HG02884 (cell line): ENCODE data around the gene NEDD4L.
"Not testable (repeated sequence)": the region's sequence is repeated elsewhere in the genome, so short reads cannot be mapped to it uniquely, and the experiment has no call there.

Experiments used
- ATAC-seq: cut with Tn5 transposase; IDR thresholded peaks from one replicate; pipeline ENCODE4 v1.9.1; 2021; ENCODE audit warnings: mild to moderate bottlenecking, moderate library complexity; ENCODE audit not compliant: unreplicated experiment

The NEDD4L gene

GRCh38 chr18:58360324-58360723 is 316.3 kb downstream of the NEDD4L start:
- no peak for ATAC-seq

DNA sequence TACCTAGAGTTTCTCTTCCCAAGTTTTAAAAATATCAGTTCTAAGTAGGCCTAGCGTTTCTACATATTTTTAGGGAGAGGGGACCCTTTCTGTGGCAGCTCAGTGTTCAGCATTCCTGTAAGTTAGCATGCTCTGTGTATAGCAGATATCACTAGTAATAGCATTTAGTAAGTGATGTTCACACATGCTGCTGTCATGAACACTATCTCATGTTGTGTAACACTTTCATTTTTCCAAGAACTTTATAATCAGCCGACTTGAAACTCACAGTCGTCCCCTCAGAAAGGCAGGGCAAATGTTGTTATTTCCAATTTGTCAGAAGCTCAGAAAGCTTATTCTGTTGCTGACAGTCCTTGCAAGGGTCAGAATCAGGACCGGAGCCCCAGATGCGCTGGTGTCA is 317.2 kb downstream of the NEDD4L start:
- ATAC-seq, result no peak

DNA sequence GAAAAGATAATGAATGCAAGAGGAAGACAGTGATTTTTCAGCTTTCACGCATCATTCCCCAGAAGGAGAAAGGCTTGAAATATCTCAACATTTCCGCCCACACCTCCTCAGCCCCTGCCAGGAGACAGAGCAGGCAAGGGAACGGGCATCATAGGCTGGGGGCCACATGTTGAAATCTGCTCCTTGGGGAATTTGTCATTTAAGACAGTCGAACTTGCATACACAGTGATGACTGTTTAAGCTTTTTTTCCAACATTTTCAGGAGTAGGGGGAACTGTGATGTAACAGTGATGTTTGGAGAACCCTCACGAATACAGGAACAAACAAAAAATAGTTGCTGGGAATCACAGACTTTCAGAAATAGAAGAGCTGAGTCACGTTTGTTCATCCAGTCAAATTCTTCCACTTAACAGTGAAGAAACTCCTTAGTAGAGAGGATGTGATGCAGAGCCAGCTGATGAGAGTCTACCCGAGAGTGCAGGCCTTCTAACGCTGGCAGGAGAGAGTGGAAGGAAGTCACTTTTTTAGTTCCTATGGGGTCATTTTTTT is 318.1 kb downstream of the NEDD4L start:
- no peak for ATAC-seq

- ATAC-seq, result no peak
These were observed 318.8 kb downstream of the NEDD4L start for GRCh38 chr18:58362829-58363271.

GRCh38 chr18:58363767-58364540 is 319.9 kb downstream of the NEDD4L start:
- no peak for ATAC-seq

GRCh38 chr18:58364876-58365528 is 321.0 kb downstream of the NEDD4L start:
- ATAC-seq, result no peak

GRCh38 chr18:58367425-58368140 is 323.6 kb downstream of the NEDD4L start:
- no peak for ATAC-seq

GRCh38 chr18:58369616-58370015 is 325.6 kb downstream of the NEDD4L start:
- ATAC-seq, result no peak

DNA sequence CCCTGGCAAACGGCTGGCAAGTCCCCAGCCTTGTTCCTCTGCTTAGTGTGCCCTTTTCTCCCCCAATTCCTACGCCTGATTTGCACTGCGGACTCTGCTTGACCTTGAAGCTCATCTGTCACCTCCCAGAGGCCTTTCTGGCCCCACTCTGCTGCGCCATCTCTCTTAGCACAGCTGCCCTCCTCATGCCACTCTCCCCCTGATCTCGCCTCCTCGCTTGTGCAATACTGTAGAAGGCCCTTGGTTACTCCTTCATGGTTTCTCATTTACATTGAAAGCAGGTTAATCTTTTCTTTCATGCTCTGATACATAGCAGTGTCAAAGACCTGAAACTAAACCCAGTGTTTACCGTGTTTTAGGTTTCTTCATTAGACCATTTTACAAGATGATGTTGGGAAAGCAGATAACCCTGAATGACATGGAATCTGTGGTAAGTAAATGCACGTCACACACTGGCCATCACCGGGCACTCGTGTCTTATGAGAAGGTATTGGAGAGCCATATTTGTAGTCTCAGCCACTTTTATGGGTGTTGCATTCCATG is 326.1 kb downstream of the NEDD4L start:
- ATAC-seq, result no peak

- ATAC-seq, result no peak
These were observed 326.6 kb downstream of the NEDD4L start for GRCh38 chr18:58370612-58371011.

DNA sequence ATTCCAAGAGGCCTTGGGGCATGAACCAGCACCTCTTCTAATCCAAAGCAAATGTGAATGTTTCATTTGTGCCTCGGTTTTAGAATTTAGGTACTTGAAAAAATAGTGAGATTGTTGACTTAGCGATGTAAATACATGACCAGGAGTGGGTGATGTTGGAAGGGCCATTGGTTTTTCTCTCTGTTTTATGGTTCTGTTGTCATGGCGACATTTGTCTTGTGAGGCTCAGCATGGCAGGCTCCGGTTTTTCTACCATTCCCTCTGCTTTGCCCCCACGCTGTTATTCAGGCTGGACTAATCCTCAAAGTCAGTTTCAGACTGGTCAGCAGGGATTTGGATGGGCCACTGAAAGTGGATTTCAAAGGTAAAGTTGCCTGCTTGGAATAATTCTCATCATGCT is 329.5 kb downstream of the NEDD4L start:
- ATAC-seq, result no peak

DNA sequence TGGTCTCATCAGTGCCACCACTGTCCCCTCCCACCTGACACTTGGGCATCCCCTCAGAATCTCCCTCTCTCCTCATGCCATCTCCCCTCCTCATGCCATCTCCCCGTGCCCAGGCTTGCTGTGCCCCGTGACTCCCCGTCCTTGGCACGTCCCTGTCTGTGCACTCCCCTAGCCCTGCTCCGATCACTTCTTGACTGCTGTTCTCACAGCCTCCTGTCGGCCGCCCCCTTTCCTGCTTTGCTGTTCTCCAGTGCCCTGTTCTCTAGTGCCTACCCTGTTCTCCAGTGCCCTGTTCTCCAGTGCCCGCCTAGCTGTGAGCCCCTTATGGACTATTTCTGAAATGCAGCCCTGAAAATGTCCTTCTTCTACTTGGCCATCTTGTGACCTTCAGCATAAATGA is 331.0 kb downstream of the NEDD4L start:
- no peak for ATAC-seq

GRCh38 chr18:58378411-58379379 is 334.7 kb downstream of the NEDD4L start:
- ATAC-seq, result no peak

- ATAC-seq, result no peak
These were observed 335.4 kb downstream of the NEDD4L start for GRCh38 chr18:58379443-58379842.

DNA sequence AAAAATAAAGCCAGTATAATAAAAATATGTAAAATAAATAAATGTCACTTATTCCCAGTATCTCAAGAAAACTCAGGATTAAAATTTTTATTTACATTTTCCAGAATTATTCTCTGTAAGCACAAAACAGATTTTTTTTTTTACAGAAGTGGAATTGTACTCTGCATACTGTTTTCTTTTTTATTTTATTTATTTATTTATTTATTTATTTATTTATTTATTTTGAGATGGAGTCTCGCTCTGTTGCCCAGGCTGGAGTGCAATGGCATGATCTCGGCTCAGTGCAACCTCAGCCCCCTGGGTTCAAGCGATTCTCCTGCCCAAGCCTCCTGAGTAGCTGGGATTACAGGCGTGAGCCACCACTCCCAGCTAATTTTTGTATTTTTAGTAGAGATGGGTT is 336.1 kb downstream of the NEDD4L start:
- ATAC-seq, result not testable (repeated sequence)

GRCh38 chr18:58381676-58382411 is 337.8 kb downstream of the NEDD4L start:
- no peak for ATAC-seq

DNA sequence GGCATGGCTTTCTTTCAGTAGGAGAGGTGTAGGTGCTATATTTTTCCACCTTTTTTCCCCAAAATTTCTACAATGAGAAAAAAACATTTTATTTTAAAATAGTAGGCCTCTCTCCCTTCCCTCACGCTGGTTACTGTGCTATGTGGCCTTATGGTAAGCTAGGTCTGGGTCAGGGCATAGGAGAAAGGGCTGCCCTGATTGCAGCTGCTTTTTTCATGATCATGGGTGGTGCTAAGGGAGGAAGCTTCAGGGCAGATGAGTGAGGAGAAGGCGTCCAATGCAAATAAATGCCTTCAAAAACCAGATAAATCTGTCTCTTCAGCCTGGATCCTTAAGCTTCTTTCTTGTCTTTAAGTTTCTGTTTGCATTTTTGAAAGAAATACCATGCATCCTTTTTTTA is 338.4 kb downstream of the NEDD4L start:
- no peak for ATAC-seq

DNA sequence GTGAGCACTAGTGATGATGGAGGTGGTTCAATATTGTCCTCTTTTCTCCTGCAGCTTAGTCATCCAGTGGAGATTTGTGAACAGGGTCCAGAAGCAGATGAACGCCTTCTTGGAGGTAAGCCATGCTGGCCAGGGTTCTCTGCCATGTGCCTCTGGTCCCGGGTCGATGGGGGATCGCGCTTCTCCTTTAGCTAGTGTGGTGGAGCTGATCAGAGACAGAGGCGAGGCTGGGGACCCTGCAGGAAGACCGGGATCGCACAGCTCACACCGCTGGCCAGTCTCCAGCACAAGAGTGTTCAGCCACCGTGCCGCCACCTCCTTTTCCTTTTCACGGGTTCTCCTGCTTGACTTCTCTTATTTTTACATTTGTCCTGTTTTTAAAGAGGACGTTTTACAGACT is 341.4 kb downstream of the NEDD4L start:
- ATAC-seq, result no peak

- no peak for ATAC-seq
These were observed 342.8 kb downstream of the NEDD4L start for GRCh38 chr18:58386780-58387179.
